Upper lobe of left lung (tissue), 4 donors: ENCODE measurements around the gene VAV3.

Source experiments
- CTCF ChIP-seq, 6 experiments: fragments of 450-650 bp in 4 of 6; fragments of 200-600 bp in 2 of 6; sonication (generic) in 2 of 6; IDR thresholded peaks; one replicate each; pipeline ENCODE4 v1.5.1; 2016 to 2019; ENCODE audit warnings: antibody characterized with exemption in 6 of 6
- POLR2AphosphoS5 ChIP-seq, 2 donors: sonication (generic); formaldehyde crosslinking; IDR thresholded peaks; one replicate each; pipeline ENCODE4 v1.5.1; 2017; ENCODE audit warnings: antibody characterized with exemption in 2 of 2

- no peak for TF ChIP-seq CTCF (IDR thresholded peaks at IDR 0.05)
- no peak for TF ChIP-seq POLR2AphosphoS5 (IDR thresholded peaks at IDR 0.05)
Measured at GRCh38 chr1:107680579-107680985, 284.4 kb downstream of the VAV3 start.
